ENCODE measurements around the gene SPDYE16.
"Not testable (repeated sequence)": the region's sequence is repeated elsewhere in the genome, so short reads cannot be mapped to it uniquely, and the experiment has no call there.

The SPDYE16 gene

DNA sequence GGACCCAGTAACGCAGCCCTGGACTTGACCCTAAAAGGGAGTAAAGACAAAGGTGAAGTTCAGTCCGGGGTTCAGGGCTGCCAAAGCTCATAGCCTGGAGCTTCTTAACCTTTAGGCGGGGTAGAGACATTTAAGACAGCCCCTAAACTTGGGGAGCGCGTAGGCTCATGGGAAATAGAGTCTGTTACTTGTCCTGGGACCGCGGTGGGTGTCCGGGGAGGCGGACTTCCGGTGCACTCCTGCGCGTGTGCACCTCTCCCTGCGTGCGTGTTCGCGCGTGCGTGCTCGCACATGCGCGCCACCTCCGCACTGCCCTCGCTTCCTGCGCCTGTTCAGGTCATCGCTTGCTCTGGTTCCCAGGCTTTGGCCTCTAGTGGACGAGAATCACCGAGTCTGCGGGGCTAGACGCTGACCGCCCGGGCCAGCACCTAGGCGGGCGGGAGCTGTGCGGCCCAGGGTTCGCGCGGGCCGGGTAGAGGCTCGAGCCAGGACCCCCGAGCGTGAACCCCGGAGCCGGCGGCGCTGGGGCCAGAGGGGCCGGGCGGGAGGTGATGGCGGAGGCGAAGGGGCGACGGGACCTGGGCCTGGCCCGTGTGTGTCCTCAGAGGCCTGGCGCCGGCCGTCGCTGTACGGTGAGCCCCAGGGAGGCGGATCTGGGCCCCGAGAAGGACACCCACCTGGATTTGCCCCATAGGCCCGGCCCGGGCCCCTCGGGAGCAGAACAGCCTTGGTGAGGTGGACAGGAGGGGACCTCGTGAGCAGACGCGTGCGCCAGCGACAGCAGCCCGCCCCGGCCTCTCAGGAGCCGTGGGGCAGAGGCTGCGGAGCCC is 6.1 kb upstream of the SPDYE16 start:
- peak; percentile 93 for DNase-seq

DNA sequence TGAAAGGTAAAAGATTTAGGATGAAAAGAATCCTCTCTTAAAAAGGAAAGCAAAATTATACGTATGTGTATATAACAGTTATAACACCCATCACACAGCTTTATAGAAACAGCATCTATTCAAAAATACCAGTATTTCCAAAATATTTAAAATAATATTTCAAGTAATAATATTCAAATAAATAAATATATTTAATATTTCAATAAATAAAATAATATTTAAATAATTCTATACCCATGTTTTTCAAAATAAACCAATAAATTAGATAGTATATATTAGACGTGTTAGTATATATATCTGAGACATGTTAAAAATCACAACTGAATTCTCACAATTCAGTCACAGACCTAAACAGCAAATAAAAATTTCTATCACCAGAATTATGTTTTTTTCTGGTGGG is 11.5 kb downstream of the SPDYE16 start:
- not testable (repeated sequence) for DNase-seq

DNA sequence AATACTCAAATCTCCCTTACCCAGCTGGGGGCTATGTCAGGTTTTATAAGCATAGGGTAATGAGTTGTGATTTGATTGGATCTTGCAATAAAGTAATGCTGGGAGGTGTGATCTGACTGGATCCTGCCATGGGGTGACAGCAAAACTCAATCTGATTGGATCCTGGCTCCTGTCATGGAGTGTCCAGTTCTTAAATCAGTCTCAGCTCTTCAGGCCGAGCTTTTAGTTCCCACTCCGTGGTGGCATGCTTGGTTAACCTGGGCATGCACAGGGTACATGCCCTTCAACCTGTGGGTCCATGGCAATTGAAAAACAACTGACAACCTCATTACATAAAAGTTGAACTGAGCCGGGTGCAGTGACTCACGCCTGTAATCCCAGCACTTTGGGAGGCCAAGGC is 16.9 kb downstream of the SPDYE16 start:
- not testable (repeated sequence) for DNase-seq

DNA sequence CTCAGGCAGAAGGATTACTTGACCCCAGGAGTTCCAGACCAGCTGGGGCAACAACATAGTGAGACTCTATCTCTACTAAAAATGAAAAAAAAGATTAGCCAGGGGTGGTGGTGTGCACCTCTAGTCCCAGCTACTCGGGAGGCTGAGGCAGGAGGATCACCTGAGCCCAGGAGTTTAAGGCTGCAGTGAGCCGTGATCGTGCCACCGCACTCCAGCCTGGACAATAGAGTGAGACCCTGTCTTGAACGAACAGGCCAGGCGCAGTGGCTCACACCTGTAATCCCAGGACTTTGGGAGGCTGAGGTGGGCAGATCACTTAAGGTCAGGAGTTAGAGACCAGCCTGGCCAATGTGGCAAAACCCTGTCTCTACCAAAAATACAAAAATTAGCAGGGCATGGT is 26.2 kb downstream of the SPDYE16 start:
- not testable (repeated sequence) for DNase-seq

DNA sequence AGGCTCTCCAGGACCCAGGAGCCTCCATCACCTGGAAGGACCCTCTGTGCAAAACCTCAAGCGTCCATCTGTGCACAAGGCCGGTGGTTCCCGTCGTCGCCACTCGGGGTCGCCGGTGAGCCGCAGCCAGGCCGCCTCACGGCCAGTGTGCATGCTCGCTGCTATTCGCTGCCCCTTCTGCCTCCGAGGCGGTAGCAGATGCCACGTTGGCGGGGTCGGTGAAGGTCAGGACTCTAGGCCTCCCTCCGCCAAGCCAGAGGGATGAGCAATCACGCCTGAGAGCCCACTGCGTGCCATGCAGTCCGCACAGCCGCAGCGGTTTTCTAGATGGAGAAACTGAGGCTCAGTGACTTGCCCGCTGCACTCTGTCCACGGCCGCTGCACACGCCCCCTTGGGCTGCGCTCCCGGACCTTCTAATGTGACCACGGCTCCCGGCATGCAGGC is 27.1 kb downstream of the SPDYE16 start:
- peak; percentile 44 for DNase-seq

DNA sequence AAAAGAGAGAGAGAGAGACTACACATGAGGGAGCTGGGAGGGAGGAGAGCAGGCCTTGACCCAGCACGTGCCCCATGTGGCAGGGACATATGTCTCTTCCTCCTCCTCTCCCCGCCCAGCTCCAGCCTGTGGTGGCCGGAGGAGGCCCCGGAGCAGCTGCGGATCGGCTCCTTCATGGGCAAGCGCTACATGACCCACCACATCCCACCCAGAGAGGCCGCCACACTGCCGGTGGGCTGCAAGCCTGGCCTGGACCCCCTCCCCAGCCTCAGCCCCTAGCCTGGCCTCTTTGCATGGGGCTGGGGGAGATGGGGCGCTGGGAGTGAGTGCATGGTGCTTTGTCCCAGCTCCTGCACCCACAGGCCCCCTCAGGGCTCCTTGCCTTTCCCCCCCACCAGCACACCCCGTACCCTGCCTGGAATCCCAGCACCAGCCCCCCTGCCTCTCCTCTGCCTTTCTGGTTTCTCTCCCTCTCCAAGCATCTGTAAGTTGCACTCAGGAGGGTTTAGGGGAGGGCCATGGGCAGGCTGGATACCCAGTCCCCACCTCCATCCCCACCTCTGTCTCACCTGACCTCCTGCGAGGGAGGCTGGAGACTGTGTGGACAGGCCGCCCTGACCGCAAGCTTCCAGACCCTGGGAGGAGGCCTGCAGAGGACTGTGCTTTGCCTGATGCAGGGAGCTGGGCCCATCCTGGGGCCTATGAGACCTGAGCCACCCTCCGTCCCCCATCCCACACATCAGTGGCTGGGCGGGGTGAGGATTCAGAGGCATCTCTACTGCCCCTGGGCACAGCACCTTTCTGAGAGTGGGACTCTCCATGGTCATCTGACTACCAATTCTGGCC is 27.9 kb downstream of the SPDYE16 start:
- no peak for DNase-seq

DNA sequence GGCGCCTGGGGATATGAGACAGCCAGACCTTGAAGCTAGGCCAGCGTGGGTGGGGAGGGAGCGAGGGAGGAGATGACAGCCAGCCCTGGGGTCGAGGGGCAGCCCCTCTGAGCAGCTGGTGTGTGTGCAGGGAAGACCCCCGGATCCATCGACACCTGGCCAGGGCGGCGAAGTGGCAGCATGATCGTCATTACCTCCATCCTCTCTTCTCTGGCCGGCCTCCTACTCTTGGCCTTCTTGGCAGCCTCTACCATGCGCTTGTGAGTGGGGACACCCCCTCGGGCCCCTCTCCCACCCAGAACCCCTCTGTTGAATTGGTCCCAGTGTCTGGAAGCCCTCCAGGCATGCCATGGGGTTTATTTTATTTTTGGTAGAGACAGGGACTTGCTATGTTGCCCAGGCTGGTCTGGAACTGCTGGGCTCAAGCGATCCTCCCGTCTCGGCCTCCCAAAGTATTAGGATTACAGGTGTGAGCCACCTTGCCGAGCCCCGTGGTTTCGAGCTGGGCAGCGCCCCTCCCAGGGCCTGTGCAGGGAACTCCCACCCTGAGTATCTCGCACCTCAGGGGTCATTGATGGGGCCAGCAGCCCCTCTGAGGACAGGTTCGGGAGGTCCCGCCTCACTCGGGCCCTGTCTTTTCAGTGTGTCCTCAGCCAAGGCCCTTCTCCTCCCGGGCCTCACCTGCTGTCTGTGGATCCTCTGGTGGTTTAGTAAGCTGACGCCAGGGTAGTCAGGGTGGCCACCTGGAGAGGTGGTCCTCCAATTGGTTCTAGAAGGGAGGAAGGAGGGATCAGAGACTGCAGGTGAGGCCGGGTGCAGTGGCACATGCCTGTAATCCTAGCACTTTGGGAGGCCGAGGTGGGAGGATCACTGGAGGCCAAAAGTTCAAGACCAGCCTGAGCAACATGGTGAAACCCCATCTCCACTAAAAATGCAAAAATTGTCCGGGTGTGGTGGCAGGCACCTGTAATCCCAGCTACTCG is 29.0 kb downstream of the SPDYE16 start:
- no peak for DNase-seq

DNA sequence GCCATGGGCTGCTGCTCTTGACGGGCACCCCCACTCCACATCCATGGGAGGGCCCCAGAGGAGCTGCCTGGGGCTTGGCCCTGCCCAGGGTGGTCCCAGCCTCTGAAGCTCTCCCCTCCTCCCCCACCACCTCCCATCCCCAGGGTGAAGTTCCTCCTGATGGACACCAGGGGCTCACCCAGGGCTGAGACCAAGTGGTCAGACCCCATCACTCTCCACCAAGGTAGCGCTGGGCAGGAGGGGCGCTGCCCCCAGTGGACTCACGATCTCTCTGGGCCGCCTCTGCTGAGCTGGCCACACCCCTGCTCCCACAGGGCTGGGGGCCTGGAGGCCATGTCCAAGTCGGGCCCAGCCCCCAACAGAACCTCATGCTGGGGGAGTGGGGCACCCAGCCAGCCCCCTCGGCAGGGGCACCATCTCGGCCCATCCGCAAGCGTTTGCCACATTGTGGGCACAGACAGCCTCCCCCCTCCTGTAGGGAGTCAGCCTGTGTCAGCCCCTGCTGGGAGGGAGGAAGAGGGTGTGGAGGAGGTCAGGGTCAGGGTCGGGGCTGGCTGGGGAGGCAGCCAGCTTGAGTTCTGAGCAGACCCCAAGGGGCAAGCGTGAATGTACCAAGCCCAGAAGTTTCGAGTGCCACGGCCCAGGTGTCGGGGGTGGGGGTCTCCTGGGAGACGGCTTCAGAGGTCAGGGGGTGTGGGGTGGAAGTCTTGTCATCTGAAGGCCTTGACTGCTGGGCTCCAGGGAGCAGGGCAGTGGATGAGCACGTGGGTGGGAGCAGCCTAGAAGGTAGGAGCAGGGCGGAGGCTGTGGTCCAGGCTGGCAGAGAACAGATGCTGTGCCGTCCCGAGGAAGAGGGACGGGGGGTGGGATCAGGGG is 29.9 kb downstream of the SPDYE16 start:
- no peak for DNase-seq

DNA sequence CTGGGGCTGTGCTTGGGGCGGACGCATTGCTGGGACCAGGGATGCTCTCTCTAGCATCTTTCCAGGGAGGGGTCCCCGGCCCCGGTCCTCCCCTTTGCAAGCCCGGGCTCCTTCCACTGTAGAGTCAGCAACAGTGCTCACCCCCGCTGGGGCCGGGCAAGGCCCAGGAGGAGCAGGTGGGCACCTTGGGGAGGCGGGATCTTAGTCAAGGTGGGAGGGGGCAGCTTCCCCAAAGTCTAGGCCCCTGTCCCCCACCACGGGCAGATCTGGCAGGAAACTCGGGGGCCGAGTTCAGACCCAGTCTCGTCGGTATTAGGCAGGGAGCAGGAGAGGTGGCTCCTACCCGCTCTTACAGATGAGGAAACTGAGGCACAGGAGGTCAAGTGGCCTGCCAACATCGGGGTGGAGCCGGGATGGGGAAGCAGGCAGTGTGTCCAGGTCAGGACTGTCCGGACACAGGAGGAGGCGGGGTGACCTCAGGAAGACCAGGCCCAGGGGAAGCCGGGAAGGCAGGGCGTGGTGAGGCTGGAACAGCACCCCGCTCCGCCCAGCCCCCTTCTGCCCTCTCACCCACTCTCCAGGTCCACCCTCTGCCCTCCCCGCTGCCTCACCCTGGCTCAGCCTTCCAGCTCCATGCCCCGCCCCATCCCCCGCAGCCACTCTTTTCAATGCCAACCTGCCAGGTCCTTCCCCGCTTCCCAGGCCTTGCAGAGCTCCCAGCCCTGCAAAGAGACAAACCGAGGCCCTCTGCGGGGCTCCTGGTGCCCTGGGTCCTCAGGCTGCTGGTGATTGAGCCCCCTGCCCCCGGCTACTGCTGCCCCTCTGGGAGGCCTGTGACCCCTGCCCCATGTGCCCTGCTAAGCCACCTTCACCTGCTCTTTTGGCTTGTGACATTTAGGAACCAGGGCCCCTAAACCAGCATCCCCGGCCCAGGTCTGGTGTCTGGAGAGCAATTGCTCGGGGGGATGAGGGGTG is 30.9 kb downstream of the SPDYE16 start:
- DNase-seq = not testable (repeated sequence)

DNA sequence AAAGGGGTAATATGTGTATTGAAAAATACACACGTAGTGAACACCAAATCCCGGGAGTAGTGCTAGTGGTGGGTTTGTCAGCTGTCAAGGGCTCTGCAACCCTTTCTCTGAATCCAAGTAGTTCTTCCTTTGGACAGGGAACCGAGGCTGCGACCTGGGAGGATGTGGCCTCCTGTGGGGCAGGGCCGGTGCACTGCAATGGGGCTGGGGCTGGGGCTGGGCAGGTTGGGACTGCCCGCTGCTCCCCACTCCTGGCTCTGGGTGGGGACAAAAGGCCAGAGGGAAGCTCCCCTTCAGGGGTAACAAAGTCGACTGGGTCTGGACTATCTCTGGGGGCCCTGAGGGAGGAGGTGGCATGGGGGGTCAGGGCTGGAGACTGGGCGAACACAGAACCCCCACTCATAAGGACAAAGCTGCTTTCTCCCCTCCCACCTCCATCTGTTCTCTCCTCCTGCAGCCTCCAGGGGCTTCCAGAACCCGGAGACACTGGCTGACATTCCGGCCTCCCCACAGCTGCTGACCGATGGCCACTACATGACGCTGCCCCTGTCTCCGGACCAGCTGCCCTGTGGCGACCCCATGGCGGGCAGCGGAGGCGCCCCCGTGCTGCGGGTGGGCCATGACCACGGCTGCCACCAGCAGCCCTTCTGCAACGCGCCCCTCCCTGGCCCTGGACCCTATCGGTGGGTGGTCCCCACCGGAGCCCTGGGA is 31.7 kb downstream of the SPDYE16 start:
- not testable (repeated sequence) for DNase-seq

DNA sequence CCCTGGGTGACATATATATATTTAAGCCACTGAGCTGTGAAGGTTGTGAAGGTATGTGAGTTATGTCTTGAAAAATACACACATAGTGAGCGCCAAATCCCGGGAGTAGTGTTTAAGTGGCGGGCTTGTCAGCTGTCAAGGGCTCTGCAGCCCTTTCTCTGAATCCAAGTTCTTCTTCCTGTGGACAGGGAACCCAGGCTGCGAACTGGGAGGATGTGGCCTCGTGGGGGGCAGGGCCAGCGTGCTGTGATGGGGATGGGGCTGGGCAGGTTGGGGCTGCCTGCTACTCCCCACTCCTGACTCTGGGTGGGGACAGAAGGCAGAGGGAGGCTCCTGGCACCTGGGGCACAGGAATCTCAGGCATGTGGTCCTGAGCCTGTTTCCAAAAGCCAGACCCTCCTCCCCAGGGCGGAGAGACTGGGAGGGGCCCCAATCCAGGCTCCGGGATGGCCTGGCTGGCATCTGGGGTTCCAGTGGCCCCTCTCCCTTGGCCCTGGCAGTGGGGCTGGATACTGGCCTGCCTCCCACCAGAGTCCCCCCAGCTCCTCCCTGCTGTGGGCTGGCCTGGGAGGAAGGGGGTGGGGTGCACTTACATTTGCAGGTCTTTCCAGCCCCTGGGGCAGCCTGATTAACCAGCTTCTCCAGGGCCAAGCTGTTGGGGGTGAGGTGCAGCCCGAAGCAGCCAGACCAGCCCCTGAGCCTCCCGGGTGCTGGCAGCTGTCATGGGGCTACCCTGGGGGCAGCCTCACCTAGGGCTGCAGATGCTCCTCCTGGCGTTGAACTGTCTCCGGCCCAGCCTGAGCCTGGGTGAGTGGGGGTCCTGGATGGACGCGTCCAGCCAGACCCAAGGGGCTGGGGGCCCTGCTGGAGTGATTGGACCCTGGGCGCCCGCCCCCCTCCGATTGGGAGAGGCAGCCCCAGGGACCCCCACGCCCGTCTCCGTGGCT is 32.9 kb downstream of the SPDYE16 start, which contains the start of gene UPK3B:
Gene UPK3B (plus strand): TSS at position 622 of the 947 bp plus-strand sequence. CDS start 101 bp downstream, at position 723.
- DNase-seq = no peak

DNA sequence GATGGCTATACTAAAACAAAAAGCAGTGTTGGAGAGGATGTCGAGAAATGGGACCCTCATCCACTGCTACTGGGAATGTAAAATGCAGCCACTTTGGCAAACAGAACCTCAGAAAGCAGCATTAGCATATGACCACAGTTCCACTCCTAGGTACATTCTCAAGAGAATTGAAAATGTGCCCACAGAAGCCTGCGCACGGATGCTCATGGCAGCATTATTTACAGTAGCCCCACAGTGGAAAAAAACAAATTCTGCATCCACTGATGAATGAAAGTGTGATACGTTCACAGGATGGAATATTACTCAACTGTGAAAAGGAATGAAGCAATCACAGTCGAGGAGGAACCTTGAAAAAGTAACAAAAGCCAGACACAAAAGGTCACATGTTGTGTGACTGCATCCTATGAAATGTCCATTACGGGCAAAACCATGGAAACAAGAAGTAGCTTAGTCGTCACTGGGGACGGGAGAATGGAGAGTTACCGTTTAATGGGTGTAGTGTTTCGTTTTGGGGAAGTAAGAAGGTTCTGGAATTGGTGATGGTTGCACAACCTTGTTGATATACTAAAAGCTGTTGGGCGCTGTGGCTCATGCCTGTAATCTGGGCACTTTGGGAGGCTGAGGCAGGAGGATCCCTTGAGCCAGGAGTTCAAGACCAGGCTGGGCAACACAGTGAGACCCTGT is 35.2 kb downstream of the SPDYE16 start:
- DNase-seq = no peak

DNA sequence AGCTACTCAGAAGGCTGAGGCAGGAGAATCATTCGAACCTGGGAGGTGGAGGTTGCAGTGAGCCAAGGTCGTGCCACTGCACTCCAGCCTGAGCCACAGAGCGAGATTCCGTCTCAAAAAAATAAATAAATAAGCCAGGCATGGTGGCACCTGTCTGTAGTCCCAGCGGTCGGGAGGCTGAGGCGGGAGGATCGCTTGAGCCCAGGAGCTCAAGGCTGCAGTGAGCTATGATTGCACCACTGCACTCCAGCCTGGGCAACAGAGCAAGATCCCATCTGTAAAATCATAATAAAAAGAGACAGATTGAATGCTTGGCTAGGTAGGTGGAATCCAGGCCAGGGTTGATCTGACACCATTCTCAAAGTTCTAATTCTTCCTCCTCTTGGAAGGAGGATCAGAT is 36.5 kb downstream of the SPDYE16 start:
- not testable (repeated sequence) for DNase-seq

DNA sequence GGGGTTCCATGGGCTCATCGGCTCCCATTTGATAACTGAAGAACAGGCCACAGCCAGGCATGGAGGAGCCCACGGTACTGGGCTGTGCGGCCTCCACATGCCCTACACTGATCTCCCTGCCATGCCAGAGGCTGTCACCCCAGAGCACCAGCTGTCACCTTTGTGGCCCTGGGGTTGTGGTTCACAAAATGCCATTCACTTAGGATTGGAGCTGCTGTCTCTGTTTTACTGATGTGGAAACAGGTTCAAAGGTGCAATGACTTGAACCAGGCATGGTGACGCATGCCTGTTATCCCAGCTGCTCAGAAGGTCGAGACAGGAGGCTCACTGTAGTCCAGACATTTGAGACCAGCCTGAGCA is 37.0 kb downstream of the SPDYE16 start:
- no peak for DNase-seq

DNA sequence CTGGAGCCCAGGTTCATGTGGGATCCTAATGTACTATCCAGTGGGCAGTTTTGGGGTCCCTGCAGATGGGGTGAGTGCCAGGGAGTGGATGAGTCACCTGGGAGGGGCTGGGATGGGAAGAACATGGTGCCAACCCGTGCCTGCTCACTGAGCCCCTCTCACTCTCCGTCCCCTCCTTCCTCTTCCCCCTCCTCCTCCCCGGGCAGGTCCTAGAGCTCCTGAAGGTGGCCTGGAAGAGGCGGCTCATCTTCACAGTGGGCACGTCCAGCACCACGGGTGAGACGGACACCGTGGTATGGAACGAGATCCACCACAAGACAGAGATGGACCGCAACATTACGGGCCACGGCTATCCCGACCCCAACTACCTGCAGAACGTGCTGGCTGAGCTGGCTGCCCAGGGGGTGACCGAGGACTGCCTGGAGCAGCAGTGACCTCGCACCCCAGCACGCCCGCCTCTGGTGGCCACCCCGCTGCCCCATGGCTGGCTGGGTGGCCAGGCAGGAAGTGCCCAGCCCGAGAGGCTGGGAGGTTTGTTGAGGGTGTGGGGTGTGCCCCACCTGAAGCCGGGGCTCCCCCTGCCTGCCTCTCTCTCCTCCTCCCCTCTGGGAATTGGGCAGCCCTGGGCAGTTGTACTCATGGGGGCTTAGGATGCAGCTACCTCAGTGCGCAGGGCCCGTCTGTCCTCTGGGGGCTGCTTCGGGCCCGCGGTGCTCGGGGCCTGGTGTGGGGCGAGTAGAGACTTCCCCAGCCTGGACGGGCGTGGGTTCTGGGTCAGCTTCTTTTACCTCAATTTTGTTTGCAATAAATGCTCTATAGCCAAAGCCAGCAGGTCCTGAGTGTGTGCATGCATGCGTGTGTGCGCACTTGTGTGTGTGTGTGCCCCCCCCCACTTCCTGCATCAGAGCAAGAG is 37.7 kb downstream of the SPDYE16 start:
- no peak for DNase-seq

DNA sequence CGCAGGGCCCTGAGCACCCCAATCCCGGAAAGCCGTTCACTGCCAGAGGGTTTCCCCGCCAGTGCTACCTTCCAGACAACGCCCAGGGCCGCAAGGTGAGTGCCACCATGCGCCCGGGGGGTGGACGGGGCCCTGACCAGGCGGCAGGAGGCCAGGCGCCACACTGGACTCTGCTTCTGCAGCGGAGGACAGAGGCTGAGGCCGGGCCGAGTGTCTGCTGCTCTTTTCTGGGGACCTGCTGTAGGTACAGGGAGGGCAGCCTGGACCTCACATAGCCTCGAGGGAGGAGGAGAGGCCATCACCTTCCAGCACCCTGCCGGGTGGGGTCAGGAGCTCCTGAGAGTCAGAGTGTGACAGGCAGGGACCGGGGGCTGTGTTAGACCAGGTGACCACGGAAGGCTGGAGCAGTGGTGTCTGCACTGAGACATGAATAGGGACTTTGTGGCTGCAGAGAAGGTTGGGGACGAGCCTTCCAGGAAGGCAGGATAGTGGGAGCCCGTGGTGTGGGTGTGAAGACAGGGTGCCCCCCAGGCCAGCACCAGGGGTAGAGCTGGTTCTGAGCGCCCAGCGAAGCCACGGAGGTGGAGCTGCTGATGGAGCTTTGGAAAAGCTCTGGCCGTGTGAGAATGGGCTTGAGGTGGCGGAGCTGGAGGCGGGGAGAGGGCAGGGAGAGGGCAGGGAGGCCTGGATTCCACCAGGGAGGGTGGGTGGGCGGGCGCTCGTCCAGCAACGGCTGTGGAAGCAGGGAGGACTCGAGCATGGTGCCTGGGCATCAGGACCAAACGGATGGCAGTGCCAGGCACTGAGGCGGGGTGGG is 38.5 kb downstream of the SPDYE16 start:
- DNase-seq = not testable (repeated sequence)
